Measurements from ENCODE around the gene RPS17. TPM values are rescaled to one million over a fixed set of nuclear protein-coding genes. Genes with fewer than 3 reads are reported as not detected.

Gene RPS17
- total RNA-seq, 4 donors from 2014 or later = 649 to 1,349 (median 1,094) TPM

DNA sequence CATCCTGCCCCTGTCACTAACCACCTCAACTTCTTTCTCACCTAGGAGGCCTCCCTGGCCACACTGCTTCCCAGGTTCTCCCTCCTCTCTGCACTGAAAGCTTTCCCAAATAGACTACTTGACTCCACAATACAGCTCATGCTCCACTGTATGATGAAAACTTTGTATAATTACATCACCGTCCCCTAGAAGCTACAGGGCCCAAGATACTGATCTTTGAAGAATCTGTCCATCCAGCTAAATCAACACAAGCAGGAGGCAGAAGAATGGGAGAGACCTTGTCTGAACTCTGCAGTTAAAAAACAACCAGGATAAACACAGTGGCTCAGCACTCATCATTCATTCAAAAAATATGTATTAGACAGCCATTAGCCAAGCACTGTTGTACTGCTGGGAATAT lies 26.4 kb upstream of the RPS17 start:
- H3K9me3 ChIP-seq = no peaks in the 10 kb centered on the region
- 60 to 80% methylated on average over 1 of the region's 1 CpG for whole genome bisulfite sequencing, 2 donors (ENCODE audit: low coverage in 1 of 2)
- H3K4me3 ChIP-seq = no peak overlapping the region
- in situ Hi-C loops (cut with MboI; ENCODE audit: low pct_ligation_motif_present in 1 of 4, low pct_unique_long_range_greater_than_20kb in 1 of 4, low sequenced_read_pairs in 3 of 4) (no loop called here), intact Hi-C loops (cut with DNase I; ENCODE audit: low total_unique reads) (no loop called here)
- TF ChIP-seq POLR2A (IDR thresholded peaks at IDR 0.05) (no peak), POLR2AphosphoS5 (IDR thresholded peaks at IDR 0.05) (no peak), EP300 (IDR thresholded peaks at IDR 0.05; ENCODE audit: low read depth) (no peak)
- TF ChIP-seq, protein P1, sequence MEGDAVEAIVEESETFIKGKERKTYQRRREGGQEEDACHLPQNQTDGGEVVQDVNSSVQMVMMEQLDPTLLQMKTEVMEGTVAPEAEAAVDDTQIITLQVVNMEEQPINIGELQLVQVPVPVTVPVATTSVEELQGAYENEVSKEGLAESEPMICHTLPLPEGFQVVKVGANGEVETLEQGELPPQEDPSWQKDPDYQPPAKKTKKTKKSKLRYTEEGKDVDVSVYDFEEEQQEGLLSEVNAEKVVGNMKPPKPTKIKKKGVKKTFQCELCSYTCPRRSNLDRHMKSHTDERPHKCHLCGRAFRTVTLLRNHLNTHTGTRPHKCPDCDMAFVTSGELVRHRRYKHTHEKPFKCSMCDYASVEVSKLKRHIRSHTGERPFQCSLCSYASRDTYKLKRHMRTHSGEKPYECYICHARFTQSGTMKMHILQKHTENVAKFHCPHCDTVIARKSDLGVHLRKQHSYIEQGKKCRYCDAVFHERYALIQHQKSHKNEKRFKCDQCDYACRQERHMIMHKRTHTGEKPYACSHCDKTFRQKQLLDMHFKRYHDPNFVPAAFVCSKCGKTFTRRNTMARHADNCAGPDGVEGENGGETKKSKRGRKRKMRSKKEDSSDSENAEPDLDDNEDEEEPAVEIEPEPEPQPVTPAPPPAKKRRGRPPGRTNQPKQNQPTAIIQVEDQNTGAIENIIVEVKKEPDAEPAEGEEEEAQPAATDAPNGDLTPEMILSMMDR (IDR thresholded peaks at IDR 0.05) = no peak
- peaks cover 0 to 8% (median 3%) of the 10 kb centered on the region in 4 donors for H3K4me1 ChIP-seq
- no peak overlapping the region for H3K27ac ChIP-seq
- no peaks in the 10 kb centered on the region for H3K27me3 ChIP-seq
- no peaks in the 10 kb centered on the region for H3K36me3 ChIP-seq
- DNase-seq = no peak

DNA sequence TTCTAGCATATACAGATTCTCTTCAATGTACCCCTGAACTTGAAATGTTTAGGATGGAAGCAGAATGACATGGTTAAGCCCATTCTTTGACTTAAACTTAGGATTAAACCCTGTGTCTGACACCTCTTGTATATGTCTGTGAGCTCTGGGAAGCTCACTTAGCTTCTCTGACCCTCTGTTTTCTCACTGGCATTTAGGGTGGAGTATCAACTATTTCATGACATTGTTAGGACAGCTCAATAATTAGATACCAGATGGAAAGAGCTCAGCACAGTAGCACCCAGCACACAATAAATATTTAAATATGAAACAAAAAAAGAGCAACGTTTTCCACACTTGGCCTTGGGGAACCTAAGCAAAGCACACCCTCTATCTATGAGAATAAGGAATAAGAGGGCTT lies 18.2 kb upstream of the RPS17 start:
- TF ChIP-seq, protein P1 (IDR thresholded peaks at IDR 0.05) = no peak
- TF ChIP-seq POLR2A (IDR thresholded peaks at IDR 0.05) (no peak), EP300 (IDR thresholded peaks at IDR 0.05; ENCODE audit: low read depth) (no peak), POLR2AphosphoS5 (IDR thresholded peaks at IDR 0.05) (no peak)
- Histone ChIP-seq H3K4me3 (no peak overlapping the region), H3K27ac (no peak overlapping the region), H3K27me3 (no peaks in the 10 kb centered on the region), H3K9me3 (no peaks in the 10 kb centered on the region), H3K36me3 (no peaks in the 10 kb centered on the region), H3K4me1 (no peaks in the 10 kb centered on the region)
- WGBS, 2 donors (ENCODE audit: low coverage in 1 of 2) = 33 to 56% methylated on average over 1 of the region's 1 CpG
- DNase-seq = no peak
- in situ Hi-C loops (cut with MboI; ENCODE audit: low pct_ligation_motif_present in 1 of 4, low pct_unique_long_range_greater_than_20kb in 1 of 4, low sequenced_read_pairs in 3 of 4) (no loop called here), intact Hi-C loops (cut with DNase I; ENCODE audit: low total_unique reads) (loop anchor here (10.0 kb wide), 1 partner anchor 504 kb away; no protein-coding TSS in a partner anchor)

DNA sequence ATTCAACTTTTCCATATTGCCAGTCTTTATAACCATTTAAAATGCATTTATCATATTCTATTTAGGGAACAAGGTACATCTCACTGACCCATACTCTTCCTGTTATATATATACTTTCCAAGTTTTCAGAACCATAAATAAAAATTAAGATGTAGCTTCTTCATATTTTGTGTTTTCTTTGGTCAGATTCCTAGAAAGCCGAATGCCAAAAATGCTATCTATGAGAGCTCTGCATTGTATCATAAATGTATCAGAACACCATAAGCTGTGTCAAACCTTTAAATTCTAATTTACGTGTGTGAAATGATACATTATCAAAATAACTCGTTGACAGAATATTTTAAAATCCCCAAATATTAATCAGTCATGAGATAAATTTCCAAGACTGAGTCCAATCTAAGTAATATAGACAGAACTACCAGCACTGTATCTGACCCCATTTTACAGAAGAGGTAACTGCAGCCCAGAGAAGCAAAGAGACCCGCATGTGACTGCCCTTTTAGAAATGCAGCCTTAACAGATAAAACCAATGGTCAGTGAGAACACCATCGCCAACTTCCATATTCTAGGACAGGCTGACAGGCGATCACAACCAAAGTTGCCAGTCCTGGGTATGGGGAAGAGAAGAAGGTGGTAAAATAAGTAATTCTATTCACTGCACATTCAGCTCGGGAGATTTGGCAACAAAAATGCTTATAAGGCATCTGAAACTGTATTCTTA lies 16.2 kb upstream of the RPS17 start:
- DNase-seq = no peak
- no peaks in the 10 kb centered on the region for H3K36me3 ChIP-seq
- H3K9me3 ChIP-seq = no peaks in the 10 kb centered on the region
- H3K27ac ChIP-seq = no peak overlapping the region
- H3K4me1 ChIP-seq = no peaks in the 10 kb centered on the region
- in situ Hi-C loops (cut with MboI; ENCODE audit: low pct_ligation_motif_present in 1 of 4, low pct_unique_long_range_greater_than_20kb in 1 of 4, low sequenced_read_pairs in 3 of 4) = no loop called here
- intact Hi-C loops (cut with DNase I; ENCODE audit: low total_unique reads) = loop anchor here (10.0 kb wide), 1 partner anchor 502 kb away; no protein-coding TSS in a partner anchor
- no peak overlapping the region for H3K4me3 ChIP-seq
- no peaks in the 10 kb centered on the region for H3K27me3 ChIP-seq
- 83 to 88% methylated on average over 7 of the region's 7 CpGs for WGBS, 2 donors (ENCODE audit: low coverage in 1 of 2)
- TF ChIP-seq POLR2A (IDR thresholded peaks at IDR 0.05) (no peak), EP300 (IDR thresholded peaks at IDR 0.05; ENCODE audit: low read depth) (no peak), POLR2AphosphoS5 (IDR thresholded peaks at IDR 0.05) (no peak)
- TF ChIP-seq, protein P1 (IDR thresholded peaks at IDR 0.05) = no peak

DNA sequence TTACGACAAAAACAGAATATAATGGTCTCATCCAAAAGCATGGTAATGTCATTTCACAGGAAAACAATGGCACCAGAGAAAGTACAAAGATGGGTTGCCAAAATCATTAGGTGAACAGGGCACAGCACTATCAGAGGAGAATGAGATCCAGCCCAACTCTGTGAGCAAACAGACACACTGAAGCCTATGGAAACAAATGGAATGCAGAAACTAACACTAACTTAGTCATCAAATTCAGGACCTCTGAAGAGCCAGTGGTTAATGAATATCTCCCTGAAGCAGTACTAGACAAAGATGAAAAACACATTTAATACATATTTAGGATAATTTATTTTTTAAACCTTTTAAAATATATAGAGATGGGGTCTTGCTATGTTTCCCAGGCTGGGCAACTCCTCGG lies 14.6 kb upstream of the RPS17 start:
- in situ Hi-C loops (cut with MboI; ENCODE audit: low pct_ligation_motif_present in 1 of 4, low pct_unique_long_range_greater_than_20kb in 1 of 4, low sequenced_read_pairs in 3 of 4) = no loop called here
- Histone ChIP-seq H3K9me3 (no peaks in the 10 kb centered on the region), H3K4me1 (no peaks in the 10 kb centered on the region), H3K27me3 (no peaks in the 10 kb centered on the region), H3K36me3 (no peaks in the 10 kb centered on the region), H3K4me3 (no peak overlapping the region), H3K27ac (no peak overlapping the region)
- TF ChIP-seq POLR2AphosphoS5 (IDR thresholded peaks at IDR 0.05) (no peak), EP300 (IDR thresholded peaks at IDR 0.05; ENCODE audit: low read depth) (no peak), POLR2A (IDR thresholded peaks at IDR 0.05) (no peak)
- TF ChIP-seq, protein P1 (IDR thresholded peaks at IDR 0.05) = no peak
- 90 to 91% methylated on average over 2 of the region's 2 CpGs for WGBS, 2 donors (ENCODE audit: low coverage in 1 of 2)
- DNase-seq = no peak
- intact Hi-C loops (cut with DNase I; ENCODE audit: low total_unique reads) = loop anchor here (10.0 kb wide), 1 partner anchor 500 kb away; no protein-coding TSS in a partner anchor

All from transverse colon (tissue), 4 donors.